WTC11 (cell line): ENCODE results near the gene PCSK5. TPM values are rescaled to one million over a fixed set of nuclear protein-coding genes. Genes with fewer than 3 reads are reported as not detected.

Experiments used
- ATAC-seq: fragments of 200-7000 bp; cut with Tn5 transposase; 2 replicates; pipeline ENCODE4 v1.10.0; 2021; ENCODE audit warnings: mild to moderate bottlenecking, moderate library complexity
- CTCF ChIA-PET: fragments of 300-600 bp; sonication (Branson Sonifier 250); formaldehyde crosslinking; loops from one replicate; lab custom pipeline; 2021; ENCODE audit warnings: antibody characterized with exemption; lab: Charles Lee
- POLR2A ChIA-PET: fragments of 350-600 bp; sonication (Branson Sonifier 250); formaldehyde crosslinking; loops from one replicate; lab custom pipeline; 2021; ENCODE audit warnings: antibody characterized with exemption; lab: Charles Lee
- DNase-seq: peaks from one replicate; pipeline ENCODE4 v3.0.0; 2021; ENCODE audit warnings: low spot score
- H3K27ac Mint-ChIP-seq: 2 replicates; pipeline ENCODE4 v1.8.0; 2021; ENCODE audit warnings: mixed read lengths
- H3K27me3 Mint-ChIP-seq: 2 replicates; pipeline ENCODE4 v1.8.0; 2021; ENCODE audit warnings: low read depth, mild to moderate bottlenecking, moderate library complexity, mixed read lengths
- H3K36me3 Mint-ChIP-seq: 2 replicates; pipeline ENCODE4 v1.8.0; 2021; ENCODE audit warnings: mixed read lengths
- H3K4me1 Mint-ChIP-seq: 2 replicates; pipeline ENCODE4 v1.8.0; 2022; ENCODE audit warnings: mixed read lengths
- H3K4me3 Mint-ChIP-seq: 2 replicates; pipeline ENCODE4 v1.8.0; 2021; ENCODE audit warnings: mild to moderate bottlenecking, moderate library complexity, mixed read lengths
- H3K9me3 Mint-ChIP-seq: 2 replicates; pipeline ENCODE4 v1.8.0; 2021; ENCODE audit warnings: mixed read lengths
- JAZF1 ChIP-seq: fragments of 250-450 bp; sonication (Bioruptor Pico); IDR thresholded peaks from 2 replicates; pipeline ENCODE4 v1.9.0; 2021; ENCODE audit warnings: moderate library complexity, mild to moderate bottlenecking, inconsistent platforms
- NR3C1 ChIP-seq: sonication (generic); formaldehyde crosslinking; conservative IDR thresholded peaks from 2 replicates; pipeline ENCODE4 v1.8.1; 2023; ENCODE audit warnings: low read depth, mild to moderate bottlenecking, missing genetic modification reagents
- RORB ChIP-seq: fragments of 250-450 bp; sonication (Bioruptor Pico); IDR thresholded peaks from 2 replicates; pipeline ENCODE4 v1.9.0; 2021; ENCODE audit warnings: mild to moderate bottlenecking
- SMAD4 ChIP-seq: sonication (generic); formaldehyde crosslinking; IDR thresholded peaks from 2 replicates; pipeline ENCODE4 v1.8.0; 2022; ENCODE audit warnings: mild to moderate bottlenecking, missing genetic modification reagents
- SOX15 ChIP-seq: fragments of 250-450 bp; sonication (Bioruptor Pico); IDR thresholded peaks from 2 replicates; pipeline ENCODE4 v1.9.0; 2021; ENCODE audit warnings: mild to moderate bottlenecking
- SP1 ChIP-seq: sonication (generic); formaldehyde crosslinking; conservative IDR thresholded peaks from 2 replicates; pipeline ENCODE4 v1.8.1; 2022; ENCODE audit warnings: missing genetic modification reagents
- ZNF138 ChIP-seq: sonication (generic); formaldehyde crosslinking; conservative IDR thresholded peaks from 2 replicates; pipeline ENCODE4 v1.8.1; 2022; ENCODE audit warnings: mild to moderate bottlenecking, moderate library complexity, missing genetic modification reagents
- ZNF317 ChIP-seq: sonication (generic); formaldehyde crosslinking; IDR thresholded peaks from 2 replicates; pipeline ENCODE4 v1.8.1; 2023; ENCODE audit warnings: low read depth, mild to moderate bottlenecking, moderate library complexity, missing genetic modification reagents, borderline replicate concordance
- ZNF396 ChIP-seq: fragments of 250-450 bp; sonication (Bioruptor Pico); IDR thresholded peaks from 2 replicates; pipeline ENCODE4 v1.8.0; 2021; ENCODE audit warnings: mild to moderate bottlenecking, moderate library complexity, borderline replicate concordance
- ZNF423 ChIP-seq: fragments of 250-450 bp; sonication (Bioruptor Pico); IDR thresholded peaks from 2 replicates; pipeline ENCODE4 v2.1.2; 2022; ENCODE audit warnings: mild to moderate bottlenecking, moderate library complexity
- total RNA-seq: library from RNA; stranded (reverse); gene quantifications from 3 replicates; pipeline ENCODE4 v1.2.3, GENCODE V29; 2021
- TF ChIP-seq, protein P1 (sequence below): fragments of 250-450 bp; sonication (Bioruptor Pico); conservative IDR thresholded peaks from 2 replicates; pipeline ENCODE4 v1.9.0; 2021; ENCODE audit warnings: mild to moderate bottlenecking
- TF ChIP-seq, protein P2 (sequence below): sonication (generic); formaldehyde crosslinking; IDR thresholded peaks from 2 replicates; pipeline ENCODE4 v1.8.1; 2023; ENCODE audit warnings: mild to moderate bottlenecking, missing genetic modification reagents, borderline replicate concordance
- TF ChIP-seq, protein P3 (sequence below): sonication (generic); formaldehyde crosslinking; IDR thresholded peaks from 2 replicates; pipeline ENCODE4 v1.8.1; 2022; ENCODE audit warnings: mild to moderate bottlenecking, moderate library complexity, missing genetic modification reagents
- TF ChIP-seq, protein P4 (sequence below): sonication (generic); formaldehyde crosslinking; IDR thresholded peaks from 2 replicates; pipeline ENCODE4 v1.8.0; 2023; ENCODE audit warnings: missing genetic modification reagents
- TF ChIP-seq, protein P5 (sequence below): sonication (generic); formaldehyde crosslinking; IDR thresholded peaks from 2 replicates; pipeline ENCODE4 v1.8.1; 2023; ENCODE audit warnings: mild to moderate bottlenecking, missing genetic modification reagents, moderate library complexity
- TF ChIP-seq, protein P6 (sequence below): sonication (generic); formaldehyde crosslinking; IDR thresholded peaks from 2 replicates; pipeline ENCODE4 v1.8.1; 2023; ENCODE audit warnings: mild to moderate bottlenecking, moderate library complexity, missing genetic modification reagents
- TF ChIP-seq, protein P7 (sequence below): sonication (generic); formaldehyde crosslinking; IDR thresholded peaks from 2 replicates; pipeline ENCODE4 v1.8.1; 2023; ENCODE audit warnings: mild to moderate bottlenecking, missing genetic modification reagents
- TF ChIP-seq, protein P8 (sequence below): sonication (generic); formaldehyde crosslinking; IDR thresholded peaks from 2 replicates; pipeline ENCODE4 v1.8.0; 2022; ENCODE audit warnings: mild to moderate bottlenecking, missing genetic modification reagents

PCSK5 gene
- total RNA-seq, 1 experiment from 2014 or later, result 30.6 TPM

DNA sequence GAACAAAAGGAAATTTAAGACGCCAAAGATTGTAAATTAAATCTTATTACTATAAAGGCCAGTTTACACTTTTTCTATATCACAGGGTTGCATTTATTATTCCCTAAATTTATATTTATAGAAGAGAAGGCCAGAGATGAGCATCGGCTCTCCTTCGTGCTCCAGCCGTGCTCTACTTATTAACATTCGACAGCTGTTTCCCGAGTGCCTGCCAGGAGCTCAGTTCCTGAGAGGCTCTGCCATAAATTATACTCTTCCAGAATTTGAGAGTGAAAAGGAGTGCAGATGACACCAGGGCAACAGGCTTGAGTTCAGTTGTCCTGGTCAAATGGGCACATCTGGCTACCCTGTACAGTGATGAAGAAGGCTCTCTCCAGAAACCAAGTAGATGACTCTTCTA lies 70.1 kb downstream of the PCSK5 start:
- DNase-seq, result no peak
- H3K27ac Mint-ChIP-seq, result no peak overlapping the region
- H3K36me3 Mint-ChIP-seq, result no peaks in the 10 kb centered on the region
- POLR2A ChIA-PET, result interaction anchor here (1.1 kb wide), 1 partner anchor 14 kb away, joined by 3 read pairs; no protein-coding TSS in a partner anchor
- peaks cover 39% of the 10 kb centered on the region for H3K4me1 Mint-ChIP-seq
- ATAC-seq, result no peak
- H3K9me3 Mint-ChIP-seq, result no peaks in the 10 kb centered on the region
- H3K27me3 Mint-ChIP-seq, result no peaks in the 10 kb centered on the region
- CTCF ChIA-PET, result no interaction called here
- no peak overlapping the region for H3K4me3 Mint-ChIP-seq
- TF ChIP-seq ZNF396 (CRISPR knock-in tag) (no peak), RORB (no peak), JAZF1 (CRISPR knock-in tag) (no peak), ZNF317 (CRISPR knock-in tag) (no peak), NR3C1 (CRISPR knock-in tag) (no peak), ZNF423 (CRISPR knock-in tag) (no peak), SOX15 (no peak), SP1 (CRISPR knock-in tag) (no peak), SMAD4 (CRISPR knock-in tag) (no peak), ZNF138 (CRISPR knock-in tag) (no peak)
- TF ChIP-seq, protein P1, sequence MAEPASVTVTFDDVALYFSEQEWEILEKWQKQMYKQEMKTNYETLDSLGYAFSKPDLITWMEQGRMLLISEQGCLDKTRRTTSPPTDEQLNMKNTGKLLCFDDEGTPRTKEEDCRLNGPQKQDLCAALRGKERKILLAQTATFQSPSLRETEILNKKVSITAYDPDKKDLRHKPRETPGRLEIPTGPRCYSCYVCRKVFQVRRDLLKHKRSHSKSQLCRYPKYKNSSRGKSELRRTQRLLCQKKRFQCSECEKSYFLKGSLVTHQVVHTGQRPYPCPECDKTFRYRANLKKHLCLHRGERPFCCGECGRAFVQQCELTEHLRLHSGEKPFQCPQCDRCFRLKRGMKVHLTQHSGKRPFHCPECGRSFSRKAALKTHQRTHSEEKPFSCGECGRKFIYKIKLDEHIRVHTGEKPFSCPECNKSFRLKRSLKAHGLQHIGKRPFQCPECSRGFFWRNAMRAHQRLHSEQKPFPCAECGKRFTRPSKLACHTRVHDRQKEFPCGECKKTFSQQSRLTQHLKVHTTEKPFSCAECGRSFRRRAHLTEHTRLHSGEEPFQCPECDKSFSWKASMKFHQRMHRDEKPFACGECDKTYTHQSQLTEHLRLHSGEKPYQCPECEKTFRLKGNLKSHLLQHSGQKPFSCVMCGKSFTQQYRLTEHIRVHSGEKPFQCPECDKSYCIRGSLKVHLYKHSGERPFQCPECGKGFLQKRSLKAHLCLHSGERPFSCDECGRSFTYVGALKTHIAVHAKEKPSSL (CRISPR knock-in tag), result no peak
- TF ChIP-seq, protein P2, sequence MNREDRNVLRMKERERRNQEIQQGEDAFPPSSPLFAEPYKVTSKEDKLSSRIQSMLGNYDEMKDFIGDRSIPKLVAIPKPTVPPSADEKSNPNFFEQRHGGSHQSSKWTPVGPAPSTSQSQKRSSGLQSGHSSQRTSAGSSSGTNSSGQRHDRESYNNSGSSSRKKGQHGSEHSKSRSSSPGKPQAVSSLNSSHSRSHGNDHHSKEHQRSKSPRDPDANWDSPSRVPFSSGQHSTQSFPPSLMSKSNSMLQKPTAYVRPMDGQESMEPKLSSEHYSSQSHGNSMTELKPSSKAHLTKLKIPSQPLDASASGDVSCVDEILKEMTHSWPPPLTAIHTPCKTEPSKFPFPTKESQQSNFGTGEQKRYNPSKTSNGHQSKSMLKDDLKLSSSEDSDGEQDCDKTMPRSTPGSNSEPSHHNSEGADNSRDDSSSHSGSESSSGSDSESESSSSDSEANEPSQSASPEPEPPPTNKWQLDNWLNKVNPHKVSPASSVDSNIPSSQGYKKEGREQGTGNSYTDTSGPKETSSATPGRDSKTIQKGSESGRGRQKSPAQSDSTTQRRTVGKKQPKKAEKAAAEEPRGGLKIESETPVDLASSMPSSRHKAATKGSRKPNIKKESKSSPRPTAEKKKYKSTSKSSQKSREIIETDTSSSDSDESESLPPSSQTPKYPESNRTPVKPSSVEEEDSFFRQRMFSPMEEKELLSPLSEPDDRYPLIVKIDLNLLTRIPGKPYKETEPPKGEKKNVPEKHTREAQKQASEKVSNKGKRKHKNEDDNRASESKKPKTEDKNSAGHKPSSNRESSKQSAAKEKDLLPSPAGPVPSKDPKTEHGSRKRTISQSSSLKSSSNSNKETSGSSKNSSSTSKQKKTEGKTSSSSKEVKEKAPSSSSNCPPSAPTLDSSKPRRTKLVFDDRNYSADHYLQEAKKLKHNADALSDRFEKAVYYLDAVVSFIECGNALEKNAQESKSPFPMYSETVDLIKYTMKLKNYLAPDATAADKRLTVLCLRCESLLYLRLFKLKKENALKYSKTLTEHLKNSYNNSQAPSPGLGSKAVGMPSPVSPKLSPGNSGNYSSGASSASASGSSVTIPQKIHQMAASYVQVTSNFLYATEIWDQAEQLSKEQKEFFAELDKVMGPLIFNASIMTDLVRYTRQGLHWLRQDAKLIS (CRISPR knock-in tag), result no peak
- TF ChIP-seq, protein P3, sequence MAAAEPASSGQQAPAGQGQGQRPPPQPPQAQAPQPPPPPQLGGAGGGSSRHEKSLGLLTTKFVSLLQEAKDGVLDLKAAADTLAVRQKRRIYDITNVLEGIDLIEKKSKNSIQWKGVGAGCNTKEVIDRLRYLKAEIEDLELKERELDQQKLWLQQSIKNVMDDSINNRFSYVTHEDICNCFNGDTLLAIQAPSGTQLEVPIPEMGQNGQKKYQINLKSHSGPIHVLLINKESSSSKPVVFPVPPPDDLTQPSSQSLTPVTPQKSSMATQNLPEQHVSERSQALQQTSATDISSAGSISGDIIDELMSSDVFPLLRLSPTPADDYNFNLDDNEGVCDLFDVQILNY (CRISPR knock-in tag), result no peak
- TF ChIP-seq, protein P4, sequence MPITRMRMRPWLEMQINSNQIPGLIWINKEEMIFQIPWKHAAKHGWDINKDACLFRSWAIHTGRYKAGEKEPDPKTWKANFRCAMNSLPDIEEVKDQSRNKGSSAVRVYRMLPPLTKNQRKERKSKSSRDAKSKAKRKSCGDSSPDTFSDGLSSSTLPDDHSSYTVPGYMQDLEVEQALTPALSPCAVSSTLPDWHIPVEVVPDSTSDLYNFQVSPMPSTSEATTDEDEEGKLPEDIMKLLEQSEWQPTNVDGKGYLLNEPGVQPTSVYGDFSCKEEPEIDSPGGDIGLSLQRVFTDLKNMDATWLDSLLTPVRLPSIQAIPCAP, result no peak
- TF ChIP-seq, protein P5, sequence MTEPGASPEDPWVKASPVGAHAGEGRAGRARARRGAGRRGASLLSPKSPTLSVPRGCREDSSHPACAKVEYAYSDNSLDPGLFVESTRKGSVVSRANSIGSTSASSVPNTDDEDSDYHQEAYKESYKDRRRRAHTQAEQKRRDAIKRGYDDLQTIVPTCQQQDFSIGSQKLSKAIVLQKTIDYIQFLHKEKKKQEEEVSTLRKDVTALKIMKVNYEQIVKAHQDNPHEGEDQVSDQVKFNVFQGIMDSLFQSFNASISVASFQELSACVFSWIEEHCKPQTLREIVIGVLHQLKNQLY (CRISPR knock-in tag), result no peak

DNA sequence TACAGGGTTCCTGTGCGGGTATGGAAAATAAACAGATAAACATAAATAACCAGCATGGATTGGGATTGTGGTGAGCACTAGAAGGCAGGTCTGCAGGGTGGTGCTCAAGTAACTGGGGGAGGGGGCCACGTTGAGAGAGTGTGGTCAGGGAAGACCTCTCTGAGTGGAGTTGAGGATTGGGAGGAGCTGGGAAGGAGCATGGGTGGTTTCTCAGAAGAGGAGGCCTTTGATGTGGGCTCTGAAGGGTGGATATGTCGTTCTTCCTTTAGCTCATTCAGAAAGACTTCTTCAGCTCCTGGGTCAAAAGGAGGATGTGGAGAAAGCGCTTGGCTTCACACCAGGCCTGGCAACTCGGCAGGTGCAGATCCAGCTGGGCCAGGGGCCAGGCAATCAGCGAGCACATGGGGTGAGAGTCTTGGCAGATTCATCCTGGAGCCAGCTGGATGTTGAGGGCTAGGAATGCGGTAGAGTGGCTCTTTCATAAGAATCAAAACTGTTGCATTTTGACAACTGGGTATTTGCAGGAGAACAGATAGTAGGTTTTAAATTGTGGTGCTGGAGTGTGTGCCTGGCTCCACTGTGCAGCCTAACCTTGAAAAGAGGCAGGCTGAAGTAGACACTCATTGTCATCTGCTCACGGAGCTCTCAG lies 71.7 kb downstream of the PCSK5 start:
- Mint-ChIP-seq H3K4me3 (no peak overlapping the region), H3K27ac (no peak overlapping the region), H3K9me3 (no peaks in the 10 kb centered on the region), H3K4me1 (peaks cover 39% of the 10 kb centered on the region), H3K36me3 (no peaks in the 10 kb centered on the region), H3K27me3 (no peaks in the 10 kb centered on the region)
- ChIA-PET CTCF (no interaction called here), POLR2A (interaction anchor here (0.6 kb wide), 1 partner anchor 273 kb away, joined by 3 read pairs; no protein-coding TSS in a partner anchor)
- ATAC-seq (no peak), DNase-seq (no peak)
- TF ChIP-seq, protein P2 (CRISPR knock-in tag), result no peak
- TF ChIP-seq, protein P6, sequence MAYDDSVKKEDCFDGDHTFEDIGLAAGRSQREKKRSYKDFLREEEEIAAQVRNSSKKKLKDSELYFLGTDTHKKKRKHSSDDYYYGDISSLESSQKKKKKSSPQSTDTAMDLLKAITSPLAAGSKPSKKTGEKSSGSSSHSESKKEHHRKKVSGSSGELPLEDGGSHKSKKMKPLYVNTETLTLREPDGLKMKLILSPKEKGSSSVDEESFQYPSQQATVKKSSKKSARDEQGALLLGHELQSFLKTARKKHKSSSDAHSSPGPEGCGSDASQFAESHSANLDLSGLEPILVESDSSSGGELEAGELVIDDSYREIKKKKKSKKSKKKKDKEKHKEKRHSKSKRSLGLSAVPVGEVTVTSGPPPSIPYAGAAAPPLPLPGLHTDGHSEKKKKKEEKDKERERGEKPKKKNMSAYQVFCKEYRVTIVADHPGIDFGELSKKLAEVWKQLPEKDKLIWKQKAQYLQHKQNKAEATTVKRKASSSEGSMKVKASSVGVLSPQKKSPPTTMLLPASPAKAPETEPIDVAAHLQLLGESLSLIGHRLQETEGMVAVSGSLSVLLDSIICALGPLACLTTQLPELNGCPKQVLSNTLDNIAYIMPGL (CRISPR knock-in tag), result no peak
- TF ChIP-seq, protein P7, sequence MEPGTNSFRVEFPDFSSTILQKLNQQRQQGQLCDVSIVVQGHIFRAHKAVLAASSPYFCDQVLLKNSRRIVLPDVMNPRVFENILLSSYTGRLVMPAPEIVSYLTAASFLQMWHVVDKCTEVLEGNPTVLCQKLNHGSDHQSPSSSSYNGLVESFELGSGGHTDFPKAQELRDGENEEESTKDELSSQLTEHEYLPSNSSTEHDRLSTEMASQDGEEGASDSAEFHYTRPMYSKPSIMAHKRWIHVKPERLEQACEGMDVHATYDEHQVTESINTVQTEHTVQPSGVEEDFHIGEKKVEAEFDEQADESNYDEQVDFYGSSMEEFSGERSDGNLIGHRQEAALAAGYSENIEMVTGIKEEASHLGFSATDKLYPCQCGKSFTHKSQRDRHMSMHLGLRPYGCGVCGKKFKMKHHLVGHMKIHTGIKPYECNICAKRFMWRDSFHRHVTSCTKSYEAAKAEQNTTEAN (CRISPR knock-in tag), result no peak
- TF ChIP-seq, protein P8, sequence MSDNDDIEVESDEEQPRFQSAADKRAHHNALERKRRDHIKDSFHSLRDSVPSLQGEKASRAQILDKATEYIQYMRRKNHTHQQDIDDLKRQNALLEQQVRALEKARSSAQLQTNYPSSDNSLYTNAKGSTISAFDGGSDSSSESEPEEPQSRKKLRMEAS (CRISPR knock-in tag), result no peak
